HEK293T (cell line): ENCODE results near the gene FYB1.

ENCODE experiments used
- CTCF ChIA-PET: fragments of 350-600 bp; formaldehyde crosslinking; extraction: SDS; loops from one replicate; lab custom pipeline; 2021; ENCODE audit warnings: antibody characterized with exemption, inconsistent platforms; lab: Yijun Ruan, JAX
- POLR2A ChIA-PET: fragments of 350-600 bp; formaldehyde crosslinking; extraction: SDS; loops from one replicate; lab custom pipeline; 2020; ENCODE audit warnings: antibody characterized with exemption, inconsistent platforms; lab: Yijun Ruan, JAX
- DNase-seq: peaks from one replicate; pipeline ENCODE4 v3.0.0; 2012; ENCODE audit warnings: mixed read lengths; ENCODE audit errors: extremely low spot score
- ARNT ChIP-seq: fragments of 450-650 bp; IDR thresholded peaks from 2 replicates; pipeline ENCODE4 v1.6.1; 2017; ENCODE audit warnings: mild to moderate bottlenecking
- BHLHE40 ChIP-seq: fragments of 450-650 bp; IDR thresholded peaks from 2 replicates; pipeline ENCODE4 v1.6.1; 2016; ENCODE audit warnings: mild to moderate bottlenecking, moderate library complexity, borderline replicate concordance
- CTBP1 ChIP-seq: fragments of 450-650 bp; IDR thresholded peaks from 2 replicates; pipeline ENCODE4 v1.6.1; 2016; ENCODE audit warnings: borderline replicate concordance
- ELF4 ChIP-seq: fragments of 450-650 bp; IDR thresholded peaks from 2 replicates; pipeline ENCODE4 v1.6.1; 2017; ENCODE audit warnings: antibody characterized with exemption
- FOXA1 ChIP-seq: fragments of 450-650 bp; IDR thresholded peaks from 2 replicates; pipeline ENCODE4 v1.6.1; 2016; ENCODE audit warnings: mild to moderate bottlenecking
- FOXK2 ChIP-seq: fragments of 450-650 bp; IDR thresholded peaks from 2 replicates; pipeline ENCODE4 v1.6.1; 2016; ENCODE audit warnings: mild to moderate bottlenecking
- FOXM1 ChIP-seq: fragments of 450-650 bp; IDR thresholded peaks from 2 replicates; pipeline ENCODE4 v1.6.1; 2017; ENCODE audit warnings: mild to moderate bottlenecking, borderline replicate concordance
- HDGF ChIP-seq: fragments of 450-650 bp; IDR thresholded peaks from 2 replicates; pipeline ENCODE4 v1.6.1; 2017; ENCODE audit warnings: antibody characterized with exemption, borderline replicate concordance
- L3MBTL2 ChIP-seq: fragments of 450-650 bp; conservative IDR thresholded peaks from 2 replicates; pipeline ENCODE4 v1.6.1; 2016; ENCODE audit warnings: mild to moderate bottlenecking
- LEF1 ChIP-seq: fragments of 450-650 bp; IDR thresholded peaks from 2 replicates; pipeline ENCODE4 v1.6.1; 2017; ENCODE audit warnings: mild to moderate bottlenecking, borderline replicate concordance
- NFRKB ChIP-seq: fragments of 450-650 bp; IDR thresholded peaks from 2 replicates; pipeline ENCODE4 v1.6.1; 2016; ENCODE audit warnings: mild to moderate bottlenecking, moderate library complexity
- PKNOX1 ChIP-seq: fragments of 450-650 bp; IDR thresholded peaks from 2 replicates; pipeline ENCODE4 v1.6.1; 2016
- SP1 ChIP-seq: fragments of 450-650 bp; IDR thresholded peaks from 2 replicates; pipeline ENCODE4 v1.6.1; 2017
- SUZ12 ChIP-seq: fragments of 450-650 bp; IDR thresholded peaks from 2 replicates; pipeline ENCODE4 v1.6.1; 2016; ENCODE audit warnings: mild to moderate bottlenecking
- TARDBP ChIP-seq: fragments of 450-650 bp; IDR thresholded peaks from 2 replicates; pipeline ENCODE4 v1.6.1; 2016
- ZNF384 ChIP-seq: fragments of 450-650 bp; IDR thresholded peaks from 2 replicates; pipeline ENCODE4 v1.6.1; 2016

FYB1 gene

GRCh38 chr5:39100301-39100850 is 119.0 kb downstream of the FYB1 start:
- POLR2A ChIA-PET, result no interaction called here
- no peak for DNase-seq
- CTCF ChIA-PET, result interaction anchor here (0.9 to 1.3 kb wide), 2 partner anchors 19 kb away, joined by 3 to 4 read pairs; no protein-coding TSS in a partner anchor
- TF ChIP-seq ELF4, result no peak
- no peak for TF ChIP-seq PKNOX1
- no peak for TF ChIP-seq FOXK2
- no peak for TF ChIP-seq FOXM1
- no peak for TF ChIP-seq SP1
- no peak for TF ChIP-seq TARDBP
- TF ChIP-seq NFRKB, result no peak
- no peak for TF ChIP-seq CTBP1
- TF ChIP-seq L3MBTL2, result no peak
- TF ChIP-seq LEF1, result no peak
- no peak for TF ChIP-seq ARNT
- no peak for TF ChIP-seq SUZ12
- TF ChIP-seq HDGF, result no peak
- TF ChIP-seq ZNF384, result no peak
- TF ChIP-seq BHLHE40, result no peak
- no peak for TF ChIP-seq FOXA1

GRCh38 chr5:39099831-39100230 is 119.5 kb downstream of the FYB1 start:
- DNase-seq, result no peak
- CTCF ChIA-PET, result interaction anchor here (0.9 kb wide), 1 partner anchor 19 kb away, joined by 4 read pairs; no protein-coding TSS in a partner anchor
- TF ChIP-seq ZNF384 (no peak), LEF1 (no peak), FOXM1 (no peak), FOXA1 (no peak), CTBP1 (no peak), ARNT (no peak), TARDBP (no peak), NFRKB (no peak), ELF4 (no peak), FOXK2 (no peak), SP1 (no peak), SUZ12 (no peak)
- POLR2A ChIA-PET, result no interaction called here

- no peak for TF ChIP-seq ELF4
- TF ChIP-seq BHLHE40, result no peak
- TF ChIP-seq L3MBTL2, result no peak
- TF ChIP-seq SP1, result no peak
- TF ChIP-seq FOXK2, result no peak
- CTCF ChIA-PET, result interaction anchor here (1.3 kb wide), 1 partner anchor 12 kb away, joined by 3 read pairs; no protein-coding TSS in a partner anchor
- DNase-seq, result no peak
- POLR2A ChIA-PET, result no interaction called here
These were observed 126.0 kb downstream of the FYB1 start for GRCh38 chr5:39093352-39093751.

- ChIA-PET CTCF (interaction anchor here (1.3 kb wide), 1 partner anchor 12 kb away, joined by 3 read pairs; no protein-coding TSS in a partner anchor), POLR2A (no interaction called here)
- DNase-seq, result no peak
- TF ChIP-seq PKNOX1 (peak; percentile 61), BHLHE40 (no peak), L3MBTL2 (no peak), ARNT (0 out of 2 replicates have a peak, but pooled peaks have one; percentile 72), ZNF384 (no peak)
These were observed 126.6 kb downstream of the FYB1 start for GRCh38 chr5:39092581-39093351.

- ChIA-PET CTCF (no interaction called here), POLR2A (no interaction called here)
- no peak for DNase-seq
- TF ChIP-seq L3MBTL2 (no peak), BHLHE40 (no peak), TARDBP (no peak), SP1 (no peak), SUZ12 (no peak), PKNOX1 (no peak), FOXA1 (no peak), CTBP1 (no peak), NFRKB (no peak), FOXK2 (no peak), ELF4 (no peak), ZNF384 (no peak), ARNT (no peak)
These were observed 127.3 kb downstream of the FYB1 start for GRCh38 chr5:39091940-39092580.

- ChIA-PET POLR2A (no interaction called here), CTCF (no interaction called here)
- no peak for TF ChIP-seq ARNT
- TF ChIP-seq FOXK2, result no peak
- no peak for TF ChIP-seq FOXM1
- no peak for TF ChIP-seq NFRKB
- TF ChIP-seq SP1, result no peak
- TF ChIP-seq PKNOX1, result no peak
- no peak for TF ChIP-seq L3MBTL2
- TF ChIP-seq TARDBP, result no peak
- no peak for TF ChIP-seq ELF4
- no peak for TF ChIP-seq HDGF
- no peak for TF ChIP-seq LEF1
- TF ChIP-seq ZNF384, result no peak
- no peak for TF ChIP-seq BHLHE40
- TF ChIP-seq SUZ12, result no peak
- no peak for DNase-seq
These were observed 135.4 kb downstream of the FYB1 start for GRCh38 chr5:39083968-39084367.
